HG03439 (cell line): ENCODE data around the gene MROH2A.
"Not testable (repeated sequence)": the region's sequence is repeated elsewhere in the genome, so short reads cannot be mapped to it uniquely, and the experiment has no call there.

Experiments
- ATAC-seq: cut with Tn5 transposase; IDR thresholded peaks from one replicate; pipeline ENCODE4 v1.9.1; 2021; ENCODE audit warnings: mild to moderate bottlenecking, moderate library complexity; ENCODE audit not compliant: unreplicated experiment

MROH2A gene, protein sequence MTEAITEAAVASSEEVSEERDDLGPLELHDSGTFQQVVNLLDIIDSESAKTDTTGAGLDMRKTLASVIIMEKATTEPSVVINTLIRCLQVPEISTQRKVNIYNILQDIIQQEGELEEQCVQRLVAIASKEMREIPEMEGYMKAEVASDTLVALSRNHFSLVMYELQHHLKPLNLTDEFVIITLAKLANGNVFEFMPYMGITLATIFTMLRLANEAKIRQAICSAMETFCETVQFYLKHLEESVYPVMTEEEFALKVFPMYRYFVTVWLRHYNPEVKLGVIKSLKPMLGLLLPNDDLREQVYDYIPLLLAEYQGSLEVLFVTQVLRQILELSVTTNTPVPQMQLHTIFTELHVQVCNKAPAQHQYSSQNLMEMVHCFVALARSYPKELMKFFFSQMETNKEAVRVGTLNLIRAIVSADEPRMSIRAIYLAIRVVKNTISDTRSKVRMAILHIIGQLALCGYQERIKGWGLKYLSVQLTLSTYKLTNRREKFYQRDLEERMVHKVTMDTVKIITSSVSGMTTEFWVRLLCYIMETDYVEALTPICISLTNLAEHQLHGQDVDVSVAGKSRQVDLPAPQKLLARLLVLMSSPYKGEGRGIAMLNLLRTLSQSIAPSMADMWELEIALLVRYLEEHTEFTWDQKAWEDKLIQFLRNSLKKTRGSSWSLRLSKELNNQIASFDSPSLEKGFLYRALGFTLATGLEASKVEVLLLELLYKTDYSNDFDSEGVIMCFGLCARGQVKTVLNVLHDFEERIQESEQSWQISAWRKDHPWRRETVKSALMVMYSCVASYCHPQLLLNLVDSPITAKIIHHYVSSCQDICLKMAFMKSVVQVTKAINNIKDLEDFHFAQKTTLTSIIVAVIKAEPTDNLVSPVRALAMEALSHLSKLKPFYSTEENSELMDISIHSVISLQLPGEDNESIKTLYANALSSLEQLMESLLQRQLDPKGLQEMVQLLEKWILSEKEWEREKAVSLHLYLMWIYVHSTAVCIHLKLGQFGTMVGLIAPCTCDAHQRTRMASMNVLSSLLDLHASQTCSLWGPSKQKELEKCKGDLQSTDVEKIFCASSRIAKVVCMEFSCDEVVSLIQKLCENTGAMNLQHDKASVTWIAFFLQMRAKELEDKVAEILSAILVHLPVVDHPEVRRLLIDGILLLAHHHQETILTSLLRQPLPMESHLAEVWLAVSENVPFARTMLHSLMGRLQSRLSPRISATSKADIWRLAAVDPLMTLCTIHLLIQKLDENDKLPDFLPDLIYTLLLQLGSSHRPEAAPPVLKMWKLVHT (N-terminal part only)

DNA sequence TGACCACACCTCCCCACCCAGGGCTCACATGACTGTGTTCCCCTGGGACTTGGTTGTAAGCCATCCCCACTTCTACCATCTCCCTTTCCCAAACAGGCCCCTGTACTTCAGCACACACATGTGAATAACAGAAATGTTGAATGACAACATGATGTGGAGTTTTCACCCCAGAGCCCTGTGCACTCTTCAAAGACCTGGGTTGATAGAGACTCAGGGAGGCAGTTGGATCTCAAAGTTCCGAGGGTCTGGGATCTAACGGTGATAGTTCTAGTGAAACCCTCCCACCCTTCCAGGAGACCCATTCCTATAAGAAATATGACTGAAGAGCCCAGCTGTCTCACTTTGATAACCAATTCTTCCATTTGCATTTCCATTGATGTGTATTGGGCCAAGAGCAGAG is at the start of gene MROH2A:
MROH2A (plus strand) TSS at position 301 of the 400 bp plus-strand sequence. CDS start 1,029 bp downstream, outside the sequence.
- ATAC-seq = no peak

DNA sequence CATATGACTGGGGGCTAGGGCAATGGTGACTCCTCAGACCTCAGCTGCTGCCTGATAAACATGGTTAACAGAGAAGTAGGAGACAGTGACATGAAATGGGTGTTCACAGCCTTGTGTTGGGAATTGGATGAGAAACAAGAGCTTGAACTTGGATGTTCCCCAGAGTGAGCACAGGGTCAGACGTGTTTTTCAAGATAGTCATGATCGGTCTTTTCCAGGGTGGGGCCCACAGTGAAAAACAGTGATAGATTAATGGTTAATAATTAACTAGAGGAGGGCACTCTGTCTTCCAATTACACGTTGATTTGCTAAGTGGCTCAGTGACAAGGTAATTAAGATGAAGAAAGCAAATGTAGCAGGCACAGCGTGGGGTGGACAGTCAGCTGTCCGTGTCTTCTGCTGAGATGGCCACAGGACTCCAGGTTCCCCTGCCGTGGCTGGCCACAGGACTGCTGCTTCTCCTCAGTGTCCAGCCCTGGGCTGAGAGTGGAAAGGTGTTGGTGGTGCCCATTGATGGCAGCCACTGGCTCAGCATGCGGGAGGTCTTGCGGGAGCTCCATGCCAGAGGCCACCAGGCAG is 49.3 kb upstream of the MROH2A start, which contains the start of gene UGT1A3:
UGT1A3 (plus strand) TSS at position 320 of the 579 bp plus-strand sequence; CDS start at position 405, 85 bp downstream.
- ATAC-seq = no peak

- ATAC-seq = not testable (repeated sequence)
Observed at GRCh38 chr2:233736868-233737653, 41.1 kb upstream of the MROH2A start.

- ATAC-seq = no peak
Observed at GRCh38 chr2:233740870-233741269, 37.3 kb upstream of the MROH2A start.

DNA sequence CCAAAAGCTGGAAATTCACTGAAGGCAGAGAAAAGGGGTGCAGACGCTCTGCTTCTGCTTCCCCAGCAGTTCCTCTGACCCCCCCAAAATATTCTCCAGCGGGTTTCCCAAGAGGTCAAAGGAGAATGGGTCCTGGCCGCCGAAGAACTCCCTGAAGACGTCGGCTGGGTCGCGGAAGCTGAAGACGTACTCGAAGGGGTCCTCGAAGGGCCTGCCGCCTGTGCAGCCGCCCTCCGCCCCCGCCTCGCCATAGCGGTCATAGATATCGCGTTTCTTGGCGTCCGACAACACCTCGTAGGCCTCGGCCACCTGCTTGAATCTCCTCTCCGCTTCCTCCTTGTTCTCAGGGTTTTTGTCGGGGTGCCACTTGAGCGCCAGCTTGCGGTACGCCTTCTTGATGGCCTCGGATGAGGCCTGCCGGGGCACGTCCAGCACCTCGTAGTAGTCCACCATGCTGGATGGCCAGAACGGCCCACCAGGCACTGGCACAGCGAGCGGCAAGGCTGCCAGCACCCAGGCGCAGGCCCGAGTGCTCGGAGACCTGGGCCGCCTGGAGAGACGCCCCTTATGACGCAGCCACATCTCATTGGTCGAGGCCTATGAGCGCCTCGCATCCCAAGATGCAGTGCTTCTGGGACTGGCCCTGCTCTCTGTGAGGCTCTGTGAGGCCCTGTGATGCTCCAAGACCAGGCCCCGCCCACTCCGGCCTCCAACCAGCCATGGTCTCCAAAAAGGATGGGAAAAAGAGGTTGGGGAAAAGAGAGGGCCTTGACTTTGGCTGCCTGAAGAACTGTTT is 34.5 kb upstream of the MROH2A start:
- no peak for ATAC-seq

DNA sequence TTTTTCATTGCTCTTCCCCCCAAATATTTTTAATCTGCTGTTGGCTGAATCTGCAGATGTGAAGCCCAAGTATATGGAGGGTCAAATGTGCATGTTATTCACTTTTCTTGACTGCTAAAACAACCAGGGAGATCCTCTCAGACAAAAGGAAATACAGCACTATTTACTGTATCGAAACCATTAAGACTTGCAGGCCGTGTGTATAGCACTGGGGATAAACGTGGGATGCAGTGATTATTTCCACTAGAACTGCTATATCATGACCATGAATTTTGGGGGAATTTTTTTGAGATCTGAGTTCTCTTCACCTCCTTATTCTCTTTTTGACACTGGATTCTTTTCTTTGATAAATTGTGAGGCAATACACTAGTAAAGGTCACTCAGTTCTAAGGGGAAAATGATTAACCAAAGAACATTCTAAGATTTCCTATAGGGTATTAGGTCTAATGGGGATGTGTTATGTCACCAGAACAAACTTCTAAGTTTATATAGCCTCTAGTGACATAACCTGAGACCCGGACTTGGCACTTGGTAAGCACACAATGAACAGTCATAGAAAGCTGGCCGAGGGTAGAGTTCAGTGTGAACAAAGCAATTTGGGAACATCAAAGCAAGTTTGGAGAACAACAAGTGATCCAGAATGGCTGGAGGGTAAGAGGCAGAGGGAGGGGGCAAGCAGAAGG is 32.9 kb upstream of the MROH2A start:
- no peak for ATAC-seq

GRCh38 chr2:233745838-233746237 is 32.3 kb upstream of the MROH2A start:
- not testable (repeated sequence) for ATAC-seq

DNA sequence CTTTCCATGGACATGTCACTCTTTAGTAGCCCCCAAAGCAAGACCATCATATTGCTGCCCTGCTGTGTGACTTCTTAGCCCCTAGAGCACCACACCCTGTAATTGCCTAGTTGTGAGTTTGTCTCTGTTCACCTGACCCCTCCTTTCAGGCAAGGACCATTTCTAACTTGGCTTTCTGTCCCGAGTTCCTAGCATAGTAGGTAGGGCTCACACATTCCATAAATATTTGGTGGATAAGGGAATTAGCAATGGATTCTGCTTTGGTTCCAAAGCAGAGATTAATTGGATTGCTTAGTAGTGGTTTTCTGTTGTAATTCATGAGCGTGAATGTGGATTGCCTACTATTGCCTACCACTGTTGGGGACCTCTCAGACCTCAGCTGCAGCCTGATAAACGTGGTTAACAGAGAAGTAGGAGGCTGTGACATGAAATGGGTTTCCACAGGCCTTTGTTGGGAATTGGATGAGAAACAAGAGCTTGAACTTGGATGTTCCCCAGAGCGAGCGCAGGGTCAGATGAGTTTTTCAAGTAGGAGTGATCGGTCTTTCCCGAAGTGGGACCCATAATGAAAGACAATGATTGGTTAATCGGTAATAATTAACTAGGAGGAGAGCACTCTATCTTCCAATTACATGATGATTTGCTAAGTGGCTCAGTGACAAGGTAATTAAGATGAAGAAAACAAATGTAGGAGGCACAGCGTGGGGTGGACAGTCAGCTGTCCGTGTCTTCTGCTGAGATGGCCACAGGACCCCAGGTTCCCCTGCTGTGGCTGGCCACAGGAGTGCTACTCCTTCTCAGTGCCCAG is 31.5 kb upstream of the MROH2A start:
- ATAC-seq = no peak

- no peak for ATAC-seq
Observed at GRCh38 chr2:233747283-233747544, 30.9 kb upstream of the MROH2A start.

DNA sequence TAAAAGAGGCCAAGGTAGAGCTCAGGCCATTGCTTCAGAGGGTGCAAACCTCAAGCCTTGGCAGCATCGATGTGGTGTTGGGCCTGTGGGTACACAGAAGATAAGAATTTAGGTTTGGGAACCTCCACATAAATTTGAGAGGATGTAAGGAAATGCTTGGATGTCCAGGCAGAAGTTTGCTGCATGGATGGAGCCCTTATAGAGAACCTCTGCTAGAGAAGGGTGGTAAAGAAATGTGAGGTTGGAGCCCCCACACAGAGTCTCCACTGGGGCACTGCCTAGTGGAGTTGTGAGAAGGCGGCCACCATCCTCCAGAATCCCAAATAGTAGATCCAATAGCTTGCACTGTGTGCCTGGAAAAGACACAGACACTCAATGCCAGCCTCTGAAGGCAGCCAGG is 27.4 kb upstream of the MROH2A start:
- ATAC-seq = not testable (repeated sequence)

DNA sequence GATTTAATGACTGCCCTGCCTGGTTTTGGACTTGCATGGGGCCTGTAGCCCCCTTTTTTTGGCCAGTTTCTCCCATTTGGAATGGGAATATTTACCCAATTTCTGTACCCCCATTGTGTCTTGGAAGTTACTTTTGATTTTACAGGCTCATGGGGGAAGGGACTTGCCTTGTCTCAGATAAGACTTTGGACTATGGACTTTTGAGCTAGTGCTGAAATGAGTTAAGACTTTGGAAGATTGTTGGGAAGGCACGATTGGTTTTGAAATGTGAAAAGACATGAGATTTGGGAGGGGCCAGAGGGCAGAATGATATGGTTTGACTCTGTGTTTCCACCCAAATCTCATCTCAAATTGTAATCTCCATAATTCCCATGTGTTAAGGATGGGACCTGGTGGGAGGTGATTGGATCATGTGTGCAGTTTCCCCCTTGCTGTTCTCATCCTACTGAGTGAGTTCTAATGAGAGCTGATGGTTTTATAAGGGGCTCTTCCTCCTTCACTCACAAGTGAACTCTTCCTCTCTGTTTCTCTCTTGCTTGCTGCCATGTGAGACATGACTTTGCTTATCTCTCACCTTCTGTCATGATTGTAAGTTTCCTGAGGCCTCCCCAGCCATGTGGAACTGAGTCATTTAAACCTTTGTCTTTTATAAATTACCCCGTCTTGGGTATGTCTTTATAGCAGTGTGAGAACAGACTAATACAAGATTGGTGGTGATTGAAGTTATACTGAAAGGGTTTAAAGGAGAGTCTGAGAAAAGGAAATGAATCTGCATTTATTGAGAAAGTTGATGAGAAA is 26.7 kb upstream of the MROH2A start:
- not testable (repeated sequence) for ATAC-seq

- no peak for ATAC-seq
Observed at GRCh38 chr2:233754872-233755611, 23.1 kb upstream of the MROH2A start.

DNA sequence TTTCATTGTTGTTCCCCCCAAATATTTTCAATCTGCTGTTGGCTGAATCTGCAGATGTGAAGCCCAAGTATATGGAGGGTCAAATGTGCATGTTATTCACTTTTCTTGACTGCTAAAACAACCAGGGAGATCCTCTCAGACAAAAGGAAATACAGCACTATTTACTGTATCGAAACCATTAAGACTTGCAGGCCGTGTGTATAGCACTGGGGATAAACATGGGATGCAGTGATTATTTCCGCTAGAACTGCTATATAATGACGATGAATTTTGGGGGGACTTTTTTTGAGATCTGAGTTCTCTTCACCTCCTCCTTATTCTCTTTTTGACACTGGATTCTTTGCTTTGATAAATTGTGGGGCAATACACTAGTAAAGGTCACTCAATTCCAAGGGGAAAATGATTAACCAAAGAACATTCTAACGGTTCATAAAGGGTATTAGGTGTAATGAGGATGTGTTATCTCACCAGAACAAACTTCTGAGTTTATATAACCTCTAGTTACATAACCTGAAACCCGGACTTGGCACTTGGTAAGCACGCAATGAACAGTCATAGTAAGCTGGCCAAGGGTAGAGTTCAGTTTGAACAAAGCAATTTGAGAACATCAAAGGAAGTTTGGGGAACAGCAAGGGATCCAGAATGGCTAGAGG is 21.6 kb upstream of the MROH2A start:
- ATAC-seq = no peak

DNA sequence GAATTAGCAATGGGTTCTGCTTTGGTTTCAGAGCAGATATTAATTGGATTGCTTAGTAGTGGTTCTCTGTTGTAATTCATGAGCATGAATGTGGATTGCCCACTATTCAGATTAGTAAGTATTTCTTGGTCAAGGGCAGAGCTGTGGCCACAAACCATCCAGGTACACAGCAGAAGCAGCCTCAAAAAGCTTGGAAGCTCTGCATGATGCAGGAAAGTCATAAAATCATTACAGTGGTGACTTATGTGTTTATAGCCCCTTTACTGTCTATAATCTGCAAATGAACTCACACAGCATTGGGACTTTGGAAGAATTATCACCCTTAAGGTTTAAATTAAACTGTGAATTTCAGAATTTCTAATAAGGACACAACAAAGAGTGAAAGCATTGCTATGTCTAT is 20.0 kb upstream of the MROH2A start:
- no peak for ATAC-seq

DNA sequence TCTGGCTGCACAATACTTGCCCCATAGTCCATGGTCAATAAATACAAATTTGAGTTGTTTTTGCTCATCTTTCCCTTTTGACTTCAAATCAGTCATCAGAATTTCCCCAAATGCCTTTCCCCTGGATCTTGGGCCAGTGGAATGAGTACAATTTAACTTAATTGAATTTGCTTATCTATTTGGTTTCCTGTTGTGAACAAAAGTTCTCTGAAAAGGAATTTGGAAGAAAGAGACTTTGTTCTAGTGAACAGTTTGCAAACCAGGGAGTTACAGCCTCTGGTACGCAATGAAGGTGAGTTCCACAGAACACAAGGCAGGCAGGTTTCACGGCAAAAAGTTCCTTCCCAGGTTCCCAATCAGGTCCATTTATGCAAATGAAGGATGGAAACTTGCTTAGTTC is 19.3 kb upstream of the MROH2A start:
- ATAC-seq = no peak

DNA sequence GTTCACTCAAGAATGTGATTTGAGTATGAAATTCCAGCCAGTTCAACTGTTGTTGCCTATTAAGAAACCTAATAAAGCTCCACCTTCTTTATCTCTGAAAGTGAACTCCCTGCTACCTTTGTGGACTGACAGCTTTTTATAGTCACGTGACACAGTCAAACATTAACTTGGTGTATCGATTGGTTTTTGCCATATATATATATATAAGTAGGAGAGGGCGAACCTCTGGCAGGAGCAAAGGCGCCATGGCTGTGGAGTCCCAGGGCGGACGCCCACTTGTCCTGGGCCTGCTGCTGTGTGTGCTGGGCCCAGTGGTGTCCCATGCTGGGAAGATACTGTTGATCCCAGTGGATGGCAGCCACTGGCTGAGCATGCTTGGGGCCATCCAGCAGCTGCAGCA is 18.1 kb upstream of the MROH2A start, which contains the start of gene UGT1A1:
UGT1A1 (plus strand) TSS at position 228 of the 400 bp plus-strand sequence; CDS start at position 246, 18 bp downstream.
- ATAC-seq = no peak
